Endothelial cell of umbilical vein (primary cell): ENCODE data around the gene MBD1.

Experiments
- CTCF ChIP-seq, 2 donors: IDR thresholded peaks; 1 replicate in 1 of 2; 2 replicates in 1 of 2; pipeline ENCODE4 v1.5.1; 2011; ENCODE audit warnings: low read length in 2 of 2, mild to moderate bottlenecking in 2 of 2, moderate library complexity in 2 of 2, control low read depth in 1 of 2, inconsistent platforms in 1 of 2, low read depth in 1 of 2; ENCODE audit not compliant: insufficient read depth in 1 of 2; ENCODE audit errors: extremely low read depth in 1 of 2
- JUN ChIP-seq: IDR thresholded peaks from 2 replicates; pipeline ENCODE4 v1.6.1; 2011; ENCODE audit warnings: borderline replicate concordance, low read depth; ENCODE audit not compliant: insufficient read length, insufficient read depth
- POLR2A ChIP-seq: IDR thresholded peaks from 2 replicates; pipeline ENCODE4 v1.6.1; 2012; ENCODE audit warnings: low read depth, mild to moderate bottlenecking, control low read depth, low read length
- TF ChIP-seq, protein P1 (sequence below): IDR thresholded peaks from 2 replicates; pipeline ENCODE4 v1.6.1; 2011; ENCODE audit not compliant: insufficient read depth, insufficient read length

DNA sequence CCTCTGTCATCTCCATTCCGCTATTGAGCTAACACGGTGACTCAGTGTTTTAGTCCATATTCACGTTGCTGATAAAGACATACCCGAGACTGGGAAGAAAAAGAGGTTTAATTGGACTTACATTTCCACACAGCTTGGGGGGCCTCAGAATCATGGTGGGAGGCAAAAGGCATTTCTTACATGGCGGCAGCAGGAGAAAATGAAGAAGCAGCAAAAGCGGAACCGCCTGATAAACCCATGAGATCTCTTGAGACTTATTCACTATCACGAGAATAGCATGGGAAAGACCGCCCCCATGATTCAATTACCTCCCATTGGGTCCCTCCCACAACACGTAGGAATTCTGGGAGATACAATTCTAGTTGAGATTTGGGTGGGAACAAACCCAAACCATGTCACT lies 28.8 kb upstream of the MBD1 start:
- TF ChIP-seq CTCF (IDR thresholded peaks at IDR 0.05; ENCODE audit: extremely low read depth in 1 of 2, insufficient read depth in 1 of 2, low read depth in 1 of 2, low read length in 2 of 2) (no peak), POLR2A (no peak), JUN (no peak)
- TF ChIP-seq, protein P1, sequence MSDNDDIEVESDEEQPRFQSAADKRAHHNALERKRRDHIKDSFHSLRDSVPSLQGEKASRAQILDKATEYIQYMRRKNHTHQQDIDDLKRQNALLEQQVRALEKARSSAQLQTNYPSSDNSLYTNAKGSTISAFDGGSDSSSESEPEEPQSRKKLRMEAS, result no peak
